ENCODE measurements around the gene TMC3.

DNA sequence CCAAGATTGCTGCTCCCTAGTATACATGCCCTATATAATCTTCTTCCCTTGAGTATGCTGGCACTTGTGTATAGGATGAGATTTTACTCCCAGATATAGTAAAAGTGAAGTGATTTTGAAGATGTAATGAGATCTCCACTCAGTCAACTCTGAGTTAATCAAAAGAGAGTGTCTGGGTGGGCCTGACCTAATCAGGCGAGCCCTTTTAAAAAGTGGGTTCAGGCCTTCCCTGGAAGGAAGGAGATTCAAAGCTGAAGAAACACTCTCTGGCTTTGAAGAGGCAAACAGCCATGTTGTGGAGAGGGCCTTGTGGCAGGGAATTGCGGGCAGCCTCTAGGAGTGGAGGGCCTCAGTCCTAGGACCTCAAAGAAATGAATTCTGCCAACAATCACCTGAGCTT, 44.6 kb downstream of the TMC3 start:
- no peak for TF ChIP-seq CTCF (IDR thresholded peaks at IDR 0.05)
- TF ChIP-seq EZH2 (IDR thresholded peaks at IDR 0.05) = no peak

All from neural progenitor cell (in vitro differentiated cells).